Erythroblast (primary cell): ENCODE data around the gene UNC93A.

Experiments used
- GATA1 ChIP-seq: IDR thresholded peaks from 2 replicates; pipeline ENCODE4 v1.6.1; 2011; ENCODE audit warnings: low read depth, mild to moderate bottlenecking, control low read depth, low read length, moderate library complexity
- POLR2A ChIP-seq: IDR thresholded peaks from 2 replicates; pipeline ENCODE4 v1.6.1; 2011; ENCODE audit warnings: mild to moderate bottlenecking, low read length

DNA sequence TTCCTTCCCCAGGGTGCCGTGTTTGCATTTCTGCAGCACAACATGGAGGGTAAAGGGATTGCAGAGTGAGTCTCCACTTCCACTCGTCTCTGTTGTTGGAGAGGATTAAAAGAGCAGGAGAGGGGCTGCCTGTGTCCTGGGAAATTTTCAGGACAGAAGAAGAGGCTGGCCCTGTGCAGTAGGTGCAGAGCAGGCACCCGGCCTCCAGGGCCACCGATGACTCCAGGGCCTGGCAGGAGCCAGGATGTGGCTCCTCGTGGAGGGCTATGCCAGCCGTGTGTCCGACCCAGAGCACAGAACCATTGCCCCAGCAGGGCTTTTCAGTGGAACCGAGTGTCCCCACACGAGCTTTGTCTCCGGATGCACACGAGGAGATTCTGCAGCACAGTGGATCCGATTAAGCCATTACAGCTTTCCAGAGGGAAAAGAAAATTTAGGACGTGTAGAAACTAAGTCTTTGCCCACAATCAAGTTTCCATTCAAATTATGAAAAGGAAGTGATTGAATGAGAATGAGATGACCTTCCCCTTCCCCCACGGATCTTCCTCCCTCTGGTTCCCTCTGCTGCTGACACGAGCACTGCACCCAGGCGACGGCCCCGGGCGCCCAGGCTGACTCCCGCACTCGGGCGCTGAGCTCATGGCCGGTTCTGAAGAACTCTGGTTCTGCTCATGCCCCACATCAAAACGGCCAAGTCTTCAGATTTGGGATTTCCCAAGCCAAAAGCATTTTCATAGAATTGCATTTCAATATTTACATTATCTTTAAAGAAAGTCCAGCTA, 43.1 kb upstream of the UNC93A start:
- no peak for TF ChIP-seq POLR2A
- no peak for TF ChIP-seq GATA1
